Tracheal epithelial cell (primary cell): Measurements from ENCODE around the gene PCBP1. TPM values are rescaled to one million over a fixed set of nuclear protein-coding genes. Genes with fewer than 3 reads are reported as not detected.

Experiments
- total RNA-seq: library from RNA; depleted of rRNA; stranded (reverse); fragments of >200 nt; gene quantifications from 2 replicates; pipeline ENCODE4 v1.2.1, GENCODE V29; 2014

The PCBP1 gene
- total RNA-seq: 26.0 and 42.6 TPM in 2 replicates

DNA sequence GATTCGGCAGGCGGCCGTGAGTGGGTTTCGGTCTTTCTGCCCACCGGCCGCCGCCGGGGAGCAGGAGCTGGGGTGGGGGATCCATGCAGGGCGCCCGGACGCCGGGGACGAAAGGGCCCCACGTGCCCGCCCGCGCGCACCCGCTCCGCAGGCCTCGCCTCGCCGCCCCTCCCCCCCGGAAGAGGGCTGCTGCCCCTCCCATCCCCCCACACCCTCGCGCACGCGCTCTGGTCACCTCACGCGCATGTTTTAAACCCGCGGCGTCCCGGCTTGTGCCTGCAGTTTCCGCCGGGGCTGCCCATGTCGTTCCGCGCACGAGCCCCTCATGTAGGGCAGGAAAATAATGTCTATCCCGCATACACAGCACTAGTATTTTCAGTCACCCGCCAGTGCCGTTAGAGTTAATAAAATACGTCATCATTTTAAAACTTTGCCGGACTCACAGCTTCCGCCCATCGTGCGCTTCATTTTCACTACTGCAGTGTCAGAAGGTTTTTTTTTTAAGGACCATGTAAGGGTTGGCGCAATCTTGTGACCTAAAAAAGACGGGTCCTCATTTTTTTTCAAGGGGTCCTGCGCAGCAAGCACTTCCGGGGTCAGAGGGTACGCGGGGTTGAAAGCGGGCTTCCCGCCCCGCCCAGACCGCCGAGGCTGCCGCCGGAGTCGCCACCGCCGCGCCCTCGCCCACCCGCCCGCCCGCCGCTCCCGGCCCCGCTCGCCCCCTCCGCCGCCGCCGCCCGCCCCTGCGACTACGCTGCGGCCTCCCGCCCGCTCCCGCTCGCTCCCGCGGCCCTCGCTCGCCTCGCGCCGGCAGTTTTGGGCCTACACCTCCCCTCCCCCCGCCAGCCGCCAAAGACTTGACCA lies at the start of gene PCBP1:
PCBP1 (plus strand) TSS at position 640 of the 864 bp plus-strand sequence. CDS start 267 bp downstream, outside the sequence.

Other genes starting within 250 kb of the PCBP1 start
- gene SNRNP27, start 193.5 kb upstream of the PCBP1 start, total RNA-seq: 27.9 and 31.3 TPM in 2 replicates
- gene MXD1, start 172.4 kb upstream of the PCBP1 start, total RNA-seq: 16.8 and 19.8 TPM in 2 replicates
- under 0.01 TPM in 1 of 2 replicates, not detected in the other for gene ASPRV1, start 125.8 kb upstream of the PCBP1 start, total RNA-seq
- gene C2orf42, start 103.5 kb downstream of the PCBP1 start, total RNA-seq: 14.1 and 17.6 TPM in 2 replicates
- 34.1 and 42.9 TPM in 2 replicates for gene TIA1, start 161.2 kb downstream of the PCBP1 start, total RNA-seq
- 30.6 and 53.5 TPM in 2 replicates for gene PCYOX1, start 170.7 kb downstream of the PCBP1 start, total RNA-seq
- 147 and 198 TPM in 2 replicates for gene SNRPG, start 206.3 kb downstream of the PCBP1 start, total RNA-seq
- 19.6 and 28.9 TPM in 2 replicates for gene FAM136A, start 214.6 kb downstream of the PCBP1 start, total RNA-seq